NCI-H128 (cell line): ENCODE results near the gene TOM1L1.
A peak's percentile ranks its signal among the peaks of the same experiment; 100 is the strongest.
"Not testable (repeated sequence)": the region's sequence is repeated elsewhere in the genome, so short reads cannot be mapped to it uniquely, and the experiment has no call there.

ENCODE experiments used
- DNase-seq: peaks from one replicate; lab custom pipeline; 2025; ENCODE audit not compliant: unreplicated experiment; lab: John Stamatoyannopoulos, UW

TOM1L1 gene

GRCh38 chr17:54900457-54901229 lies at the start of gene TOM1L1:
TSS of gene TOM1L1 (plus strand) at chr17:54900852. CDS start at chr17:54900866, 14 bp downstream.
- DNase-seq, result peak; percentile 69

GRCh38 chr17:54859187-54859586 lies 41.5 kb upstream of the TOM1L1 start:
- DNase-seq, result no peak

- no peak for DNase-seq
Observed at GRCh38 chr17:54860617-54861470, 39.8 kb upstream of the TOM1L1 start.

- DNase-seq, result no peak
Observed at GRCh38 chr17:54861471-54861983, 39.1 kb upstream of the TOM1L1 start.

GRCh38 chr17:54863176-54863575 lies 37.5 kb upstream of the TOM1L1 start:
- no peak for DNase-seq

GRCh38 chr17:54864070-54864469 lies 36.6 kb upstream of the TOM1L1 start:
- no peak for DNase-seq

GRCh38 chr17:54864636-54865356 lies 35.9 kb upstream of the TOM1L1 start:
- no peak for DNase-seq

- DNase-seq, result no peak
Observed at GRCh38 chr17:54867634-54868033, 33.0 kb upstream of the TOM1L1 start.

GRCh38 chr17:54870671-54871175 lies 29.9 kb upstream of the TOM1L1 start:
- no peak for DNase-seq

- not testable (repeated sequence) for DNase-seq
Observed at GRCh38 chr17:54875906-54876305, 24.7 kb upstream of the TOM1L1 start.

GRCh38 chr17:54876656-54877195 lies 23.9 kb upstream of the TOM1L1 start:
- no peak for DNase-seq

- DNase-seq, result no peak
Observed at GRCh38 chr17:54881255-54881972, 19.2 kb upstream of the TOM1L1 start.

- DNase-seq, result no peak
Observed at GRCh38 chr17:54882371-54882770, 18.3 kb upstream of the TOM1L1 start.

GRCh38 chr17:54882950-54883349 lies 17.7 kb upstream of the TOM1L1 start:
- no peak for DNase-seq

GRCh38 chr17:54883939-54884338 lies 16.7 kb upstream of the TOM1L1 start:
- DNase-seq, result no peak

GRCh38 chr17:54887787-54888186 lies 12.9 kb upstream of the TOM1L1 start:
- DNase-seq, result no peak

GRCh38 chr17:54888254-54888653 lies 12.4 kb upstream of the TOM1L1 start:
- DNase-seq, result no peak

GRCh38 chr17:54888981-54889380 lies 11.7 kb upstream of the TOM1L1 start:
- DNase-seq, result no peak

GRCh38 chr17:54891176-54891821 lies 9.4 kb upstream of the TOM1L1 start:
- DNase-seq, result peak; percentile 19

GRCh38 chr17:54892360-54892759 lies 8.3 kb upstream of the TOM1L1 start:
- DNase-seq, result no peak
